Testis (tissue), 2 donors: ENCODE results near the gene NOS3.

ENCODE experiments used
- POLR2A ChIP-seq: fragments of 450-650 bp; IDR thresholded peaks from one replicate; pipeline ENCODE4 v1.6.1; 2017; ENCODE audit warnings: antibody characterized with exemption, mild to moderate bottlenecking, moderate library complexity
- TF ChIP-seq, protein P1 (sequence below), 3 experiments: fragments of 450-650 bp in 2 of 3; fragments of 200-600 bp in 1 of 3; sonication (generic) in 1 of 3; IDR thresholded peaks; one replicate each; pipeline ENCODE4 v1.5.1; 2016 to 2019; ENCODE audit warnings: antibody characterized with exemption in 3 of 3, mild to moderate bottlenecking in 2 of 3, moderate library complexity in 1 of 3

DNA sequence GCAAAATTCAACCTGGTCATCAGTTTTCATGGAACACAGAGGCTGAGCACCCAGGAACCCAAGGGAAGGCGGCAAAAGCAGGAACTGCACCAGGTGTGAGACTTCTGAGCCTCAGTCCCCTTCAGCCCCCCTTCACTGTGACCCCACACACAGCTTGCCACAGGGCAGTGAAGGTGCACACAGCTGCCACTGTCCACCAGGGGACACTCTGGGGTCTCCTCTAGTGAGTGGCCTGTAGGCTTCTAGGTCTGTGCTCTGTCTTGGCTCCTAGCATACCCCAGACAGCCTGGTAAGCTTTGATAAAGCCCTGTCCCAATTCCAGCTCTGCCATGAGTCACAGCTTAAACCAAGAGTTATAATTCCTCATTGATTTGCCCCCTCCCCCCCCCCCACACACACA lies 24.8 kb upstream of the NOS3 start:
- TF ChIP-seq, protein P1, sequence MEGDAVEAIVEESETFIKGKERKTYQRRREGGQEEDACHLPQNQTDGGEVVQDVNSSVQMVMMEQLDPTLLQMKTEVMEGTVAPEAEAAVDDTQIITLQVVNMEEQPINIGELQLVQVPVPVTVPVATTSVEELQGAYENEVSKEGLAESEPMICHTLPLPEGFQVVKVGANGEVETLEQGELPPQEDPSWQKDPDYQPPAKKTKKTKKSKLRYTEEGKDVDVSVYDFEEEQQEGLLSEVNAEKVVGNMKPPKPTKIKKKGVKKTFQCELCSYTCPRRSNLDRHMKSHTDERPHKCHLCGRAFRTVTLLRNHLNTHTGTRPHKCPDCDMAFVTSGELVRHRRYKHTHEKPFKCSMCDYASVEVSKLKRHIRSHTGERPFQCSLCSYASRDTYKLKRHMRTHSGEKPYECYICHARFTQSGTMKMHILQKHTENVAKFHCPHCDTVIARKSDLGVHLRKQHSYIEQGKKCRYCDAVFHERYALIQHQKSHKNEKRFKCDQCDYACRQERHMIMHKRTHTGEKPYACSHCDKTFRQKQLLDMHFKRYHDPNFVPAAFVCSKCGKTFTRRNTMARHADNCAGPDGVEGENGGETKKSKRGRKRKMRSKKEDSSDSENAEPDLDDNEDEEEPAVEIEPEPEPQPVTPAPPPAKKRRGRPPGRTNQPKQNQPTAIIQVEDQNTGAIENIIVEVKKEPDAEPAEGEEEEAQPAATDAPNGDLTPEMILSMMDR (IDR thresholded peaks at IDR 0.05) = no peak
- no peak for TF ChIP-seq POLR2A
